Fibroblast of lung (primary cell): ENCODE data around the gene KIF13A.

ENCODE experiments used
- CTCF ChIP-seq, 2 donors: IDR thresholded peaks in 1 of 2; conservative IDR thresholded peaks in 1 of 2; 1 replicate in 1 of 2; 2 replicates in 1 of 2; pipeline ENCODE4 v1.5.1; 2011 to 2012; ENCODE audit warnings: low read length in 2 of 2, control low read depth in 1 of 2, inconsistent platforms in 1 of 2, low read depth in 1 of 2, mild to moderate bottlenecking in 1 of 2
- EZH2 ChIP-seq: IDR thresholded peaks from 2 replicates; pipeline ENCODE4 v1.5.1; 2012; ENCODE audit warnings: low read length, control low read depth, mild to moderate bottlenecking; ENCODE audit errors: missing control alignments

DNA sequence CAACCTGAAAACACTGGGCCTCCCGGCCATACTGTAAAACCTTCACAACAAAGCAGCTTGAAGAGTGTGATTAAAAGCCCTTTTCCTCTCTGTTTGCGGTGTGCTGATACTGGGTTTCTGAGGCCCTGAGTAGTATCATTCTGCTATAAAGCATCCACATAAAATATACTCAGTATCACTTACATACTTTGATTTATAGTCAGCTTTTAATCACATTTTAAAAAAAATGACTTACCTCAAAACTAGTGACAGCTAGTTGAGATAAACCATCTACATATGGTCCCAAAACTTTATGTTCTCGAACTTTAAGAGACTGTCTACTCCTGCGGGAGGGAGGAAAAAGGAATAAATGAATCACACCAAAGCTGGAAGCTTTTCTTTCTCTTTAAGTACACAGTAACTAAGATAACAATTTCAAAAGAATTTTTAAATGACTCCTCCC, 135.7 kb downstream of the KIF13A start:
- no peak for TF ChIP-seq CTCF (conservative IDR thresholded peaks at IDR 0.05 in 1 of 2, IDR thresholded peaks at IDR 0.05 in 1 of 2; ENCODE audit: low read depth in 1 of 2, low read length in 2 of 2)
- TF ChIP-seq EZH2, result no peak
